HEK293 (cell line): ENCODE results near the gene IL2RG.

ENCODE experiments used
- CTCF ChIP-seq: fragments of 450-650 bp; formaldehyde crosslinking; IDR thresholded peaks from 2 replicates; pipeline ENCODE4 v1.5.1; 2016; ENCODE audit warnings: missing biosample characterization, missing genetic modification characterization
- KLF1 ChIP-seq: fragments of 450-650 bp; formaldehyde crosslinking; IDR thresholded peaks from 2 replicates; pipeline ENCODE4 v1.5.1; 2016; ENCODE audit warnings: missing biosample characterization, missing genetic modification characterization
- PRDM6 ChIP-seq: fragments of 450-650 bp; formaldehyde crosslinking; IDR thresholded peaks from 2 replicates; pipeline ENCODE4 v1.5.1; 2017; ENCODE audit warnings: missing biosample characterization, missing genetic modification characterization
- ZNF223 ChIP-seq: fragments of 450-650 bp; formaldehyde crosslinking; IDR thresholded peaks from 2 replicates; pipeline ENCODE4 v1.5.1; 2016; ENCODE audit warnings: missing biosample characterization, missing genetic modification characterization
- ZNF24 ChIP-seq: fragments of 450-650 bp; formaldehyde crosslinking; IDR thresholded peaks from 2 replicates; pipeline ENCODE4 v1.5.1; 2016; ENCODE audit warnings: missing biosample characterization, missing genetic modification characterization
- ZNF701 ChIP-seq: fragments of 450-650 bp; formaldehyde crosslinking; IDR thresholded peaks from 2 replicates; pipeline ENCODE4 v1.5.1; 2016; ENCODE audit warnings: missing biosample characterization, missing genetic modification characterization
- TF ChIP-seq, protein P1 (sequence below): fragments of 450-650 bp; formaldehyde crosslinking; optimal IDR thresholded peaks from 2 replicates; pipeline ENCODE3; 2016; ENCODE audit warnings: missing biosample characterization, mild to moderate bottlenecking, missing genetic modification characterization
- TF ChIP-seq, protein P2 (sequence below): fragments of 450-650 bp; formaldehyde crosslinking; IDR thresholded peaks from 2 replicates; pipeline ENCODE4 v1.5.1; 2016; ENCODE audit warnings: missing biosample characterization, missing genetic modification characterization, borderline replicate concordance

DNA sequence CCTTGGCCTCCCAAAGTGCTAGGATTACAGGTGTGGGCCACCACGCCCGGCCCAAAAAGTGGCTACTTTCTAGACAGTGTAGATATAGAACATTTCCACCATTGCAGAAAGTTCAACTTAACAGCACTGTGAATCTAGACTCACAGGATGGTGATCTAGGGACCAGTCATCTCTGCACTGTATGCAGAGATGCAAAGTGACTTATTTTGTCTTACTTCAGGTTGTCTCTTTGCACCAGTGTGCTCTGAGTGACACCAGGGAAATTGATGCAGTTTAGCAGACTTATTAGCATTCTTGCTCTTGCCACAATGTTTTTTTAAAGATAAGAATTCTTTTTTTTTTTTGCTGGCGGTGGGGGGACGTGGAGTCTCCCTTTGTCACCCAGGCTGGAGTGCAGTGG lies 28.6 kb downstream of the IL2RG start:
- TF ChIP-seq CTCF (tag by site-specific recombination), result no peak
- TF ChIP-seq, protein P1, sequence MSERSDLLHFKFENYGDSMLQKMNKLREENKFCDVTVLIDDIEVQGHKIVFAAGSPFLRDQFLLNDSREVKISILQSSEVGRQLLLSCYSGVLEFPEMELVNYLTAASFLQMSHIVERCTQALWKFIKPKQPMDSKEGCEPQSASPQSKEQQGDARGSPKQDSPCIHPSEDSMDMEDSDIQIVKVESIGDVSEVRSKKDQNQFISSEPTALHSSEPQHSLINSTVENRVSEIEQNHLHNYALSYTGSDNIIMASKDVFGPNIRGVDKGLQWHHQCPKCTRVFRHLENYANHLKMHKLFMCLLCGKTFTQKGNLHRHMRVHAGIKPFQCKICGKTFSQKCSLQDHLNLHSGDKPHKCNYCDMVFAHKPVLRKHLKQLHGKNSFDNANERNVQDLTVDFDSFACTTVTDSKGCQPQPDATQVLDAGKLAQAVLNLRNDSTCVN, result no peak
- no peak for TF ChIP-seq ZNF24 (tag by site-specific recombination)
- peak; percentile 37 for TF ChIP-seq PRDM6 (tag by site-specific recombination)
- TF ChIP-seq KLF1 (tag by site-specific recombination), result no peak
- no peak for TF ChIP-seq ZNF223 (tag by site-specific recombination)
- TF ChIP-seq, protein P2, sequence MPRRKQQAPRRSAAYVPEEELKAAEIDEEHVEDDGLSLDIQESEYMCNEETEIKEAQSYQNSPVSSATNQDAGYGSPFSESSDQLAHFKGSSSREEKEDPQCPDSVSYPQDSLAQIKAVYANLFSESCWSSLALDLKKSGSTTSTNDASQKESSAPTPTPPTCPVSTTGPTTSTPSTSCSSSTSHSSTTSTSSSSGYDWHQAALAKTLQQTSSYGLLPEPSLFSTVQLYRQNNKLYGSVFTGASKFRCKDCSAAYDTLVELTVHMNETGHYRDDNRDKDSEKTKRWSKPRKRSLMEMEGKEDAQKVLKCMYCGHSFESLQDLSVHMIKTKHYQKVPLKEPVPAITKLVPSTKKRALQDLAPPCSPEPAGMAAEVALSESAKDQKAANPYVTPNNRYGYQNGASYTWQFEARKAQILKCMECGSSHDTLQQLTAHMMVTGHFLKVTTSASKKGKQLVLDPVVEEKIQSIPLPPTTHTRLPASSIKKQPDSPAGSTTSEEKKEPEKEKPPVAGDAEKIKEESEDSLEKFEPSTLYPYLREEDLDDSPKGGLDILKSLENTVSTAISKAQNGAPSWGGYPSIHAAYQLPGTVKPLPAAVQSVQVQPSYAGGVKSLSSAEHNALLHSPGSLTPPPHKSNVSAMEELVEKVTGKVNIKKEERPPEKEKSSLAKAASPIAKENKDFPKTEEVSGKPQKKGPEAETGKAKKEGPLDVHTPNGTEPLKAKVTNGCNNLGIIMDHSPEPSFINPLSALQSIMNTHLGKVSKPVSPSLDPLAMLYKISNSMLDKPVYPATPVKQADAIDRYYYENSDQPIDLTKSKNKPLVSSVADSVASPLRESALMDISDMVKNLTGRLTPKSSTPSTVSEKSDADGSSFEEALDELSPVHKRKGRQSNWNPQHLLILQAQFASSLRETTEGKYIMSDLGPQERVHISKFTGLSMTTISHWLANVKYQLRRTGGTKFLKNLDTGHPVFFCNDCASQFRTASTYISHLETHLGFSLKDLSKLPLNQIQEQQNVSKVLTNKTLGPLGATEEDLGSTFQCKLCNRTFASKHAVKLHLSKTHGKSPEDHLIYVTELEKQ (tag by site-specific recombination), result no peak
- no peak for TF ChIP-seq ZNF701 (tag by site-specific recombination)
